NCI-H2081 treated with DMSO at 0.1 percent for 48 hours (cell line): ENCODE measurements around the gene MCHR1.
A peak's percentile ranks its signal among the peaks of the same experiment; 100 is the strongest.
"Not testable (repeated sequence)": the region's sequence is repeated elsewhere in the genome, so short reads cannot be mapped to it uniquely, and the experiment has no call there.

Experiments
- DNase-seq: peaks from one replicate; lab custom pipeline; 2025; lab: John Stamatoyannopoulos, UW

MCHR1 gene

GRCh38 chr22:40691532-40691931, 12.2 kb downstream of the MCHR1 start:
- DNase-seq: no peak

GRCh38 chr22:40694411-40694810, 15.1 kb downstream of the MCHR1 start:
- DNase-seq: no peak

- no peak for DNase-seq
Measured at GRCh38 chr22:40701274-40701673, 22.0 kb downstream of the MCHR1 start.

- DNase-seq: no peak
Measured at GRCh38 chr22:40703174-40703573, 23.9 kb downstream of the MCHR1 start.

GRCh38 chr22:40703736-40704135, 24.5 kb downstream of the MCHR1 start:
- DNase-seq: no peak

GRCh38 chr22:40705918-40706682, 26.8 kb downstream of the MCHR1 start:
- no peak for DNase-seq

- no peak for DNase-seq
Measured at GRCh38 chr22:40707154-40707553, 27.9 kb downstream of the MCHR1 start.

- no peak for DNase-seq
Measured at GRCh38 chr22:40708177-40708576, 28.9 kb downstream of the MCHR1 start.

- no peak for DNase-seq
Measured at GRCh38 chr22:40709752-40710413, 30.6 kb downstream of the MCHR1 start.

GRCh38 chr22:40712311-40712710, 33.0 kb downstream of the MCHR1 start:
- no peak for DNase-seq

- DNase-seq: no peak
Measured at GRCh38 chr22:40714499-40715337, 35.4 kb downstream of the MCHR1 start.

- DNase-seq: no peak
Measured at GRCh38 chr22:40716116-40716515, 36.8 kb downstream of the MCHR1 start.

GRCh38 chr22:40717657-40718056, 38.4 kb downstream of the MCHR1 start:
- not testable (repeated sequence) for DNase-seq

- DNase-seq: no peak
Measured at GRCh38 chr22:40718250-40719204, 39.2 kb downstream of the MCHR1 start.

- no peak for DNase-seq
Measured at GRCh38 chr22:40719599-40719998, 40.3 kb downstream of the MCHR1 start.

- DNase-seq: not testable (repeated sequence)
Measured at GRCh38 chr22:40720156-40720537, 40.9 kb downstream of the MCHR1 start.

GRCh38 chr22:40720538-40721256, 41.4 kb downstream of the MCHR1 start:
- DNase-seq: no peak

GRCh38 chr22:40721266-40721665, 42.0 kb downstream of the MCHR1 start:
- peak; percentile 83 for DNase-seq

GRCh38 chr22:40723396-40723933, 44.2 kb downstream of the MCHR1 start:
- no peak for DNase-seq

GRCh38 chr22:40726514-40726913, 47.2 kb downstream of the MCHR1 start:
- no peak for DNase-seq
